ENCODE results near the gene DACH1. TPM values are rescaled to one million over a fixed set of nuclear protein-coding genes. Genes with fewer than 3 reads are reported as not detected.
A peak's percentile ranks its signal among the peaks of the same experiment; 100 is the strongest.

DACH1 gene
- total and polyA plus RNA-seq, 2 donors (not counting 1 experiment from before 2014, with no cell fraction given): 0.02 to 0.33 TPM

DNA sequence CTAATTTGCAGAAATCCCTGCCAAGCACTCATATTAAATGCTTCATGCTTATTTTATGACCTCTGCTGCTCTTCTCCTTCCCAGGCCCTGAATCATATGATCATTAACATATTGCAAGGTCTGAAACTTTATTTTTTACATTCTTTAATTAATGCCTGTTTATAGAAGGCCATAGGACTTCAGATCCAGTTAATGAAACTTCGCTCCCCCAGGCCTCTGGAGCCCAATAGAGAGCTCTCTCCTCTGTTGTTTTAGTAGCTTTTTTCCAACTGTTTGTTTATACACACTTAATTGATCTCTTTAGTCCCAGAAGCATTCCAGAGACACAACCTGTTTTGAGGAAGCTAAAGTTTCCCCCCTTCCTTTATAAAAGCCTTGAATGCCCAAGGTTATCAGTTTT lies 68.3 kb downstream of the DACH1 start:
- Histone ChIP-seq H4K20me1 (ENCODE audit: control insufficient read depth, extremely low read depth, insufficient read depth, low read length) (no peaks in the 10 kb centered on the region), H3K79me2 (ENCODE audit: control insufficient read depth, insufficient read depth, low read length) (no peaks in the 10 kb centered on the region), H3K4me1 (ENCODE audit: control insufficient read depth, extremely low read depth, insufficient read depth, low read length) (no peaks in the 10 kb centered on the region), H3K9me3 (ENCODE audit: control insufficient read depth, insufficient read depth, low read depth, low read length) (no peaks in the 10 kb centered on the region), H2AFZ (ENCODE audit: low read length) (no peak overlapping the region), H3K27ac (ENCODE audit: insufficient read depth, low read length) (no peak overlapping the region), H3K36me3 (ENCODE audit: control insufficient read depth, insufficient read depth, low read length) (no peaks in the 10 kb centered on the region), H3K4me2 (ENCODE audit: extremely low read depth, insufficient read depth, low read length) (no peak overlapping the region), H3K27me3 (ENCODE audit: control insufficient read depth, insufficient read depth, low read length) (no peaks in the 10 kb centered on the region), H3K9ac (ENCODE audit: insufficient read depth, low read length) (no peak overlapping the region), H3K4me3 (replicated peaks in 1 of 4; ENCODE audit: control extremely low read depth in 1 of 4, insufficient read depth in 1 of 4, low read depth in 3 of 4, low read length in 4 of 4) (no peak overlapping the region)
- TF ChIP-seq, protein P1, sequence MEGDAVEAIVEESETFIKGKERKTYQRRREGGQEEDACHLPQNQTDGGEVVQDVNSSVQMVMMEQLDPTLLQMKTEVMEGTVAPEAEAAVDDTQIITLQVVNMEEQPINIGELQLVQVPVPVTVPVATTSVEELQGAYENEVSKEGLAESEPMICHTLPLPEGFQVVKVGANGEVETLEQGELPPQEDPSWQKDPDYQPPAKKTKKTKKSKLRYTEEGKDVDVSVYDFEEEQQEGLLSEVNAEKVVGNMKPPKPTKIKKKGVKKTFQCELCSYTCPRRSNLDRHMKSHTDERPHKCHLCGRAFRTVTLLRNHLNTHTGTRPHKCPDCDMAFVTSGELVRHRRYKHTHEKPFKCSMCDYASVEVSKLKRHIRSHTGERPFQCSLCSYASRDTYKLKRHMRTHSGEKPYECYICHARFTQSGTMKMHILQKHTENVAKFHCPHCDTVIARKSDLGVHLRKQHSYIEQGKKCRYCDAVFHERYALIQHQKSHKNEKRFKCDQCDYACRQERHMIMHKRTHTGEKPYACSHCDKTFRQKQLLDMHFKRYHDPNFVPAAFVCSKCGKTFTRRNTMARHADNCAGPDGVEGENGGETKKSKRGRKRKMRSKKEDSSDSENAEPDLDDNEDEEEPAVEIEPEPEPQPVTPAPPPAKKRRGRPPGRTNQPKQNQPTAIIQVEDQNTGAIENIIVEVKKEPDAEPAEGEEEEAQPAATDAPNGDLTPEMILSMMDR (conservative IDR thresholded peaks at IDR 0.05 in 1 of 2, IDR thresholded peaks at IDR 0.05 in 1 of 2; ENCODE audit: low read depth in 1 of 2, low read length in 2 of 2): no peak
- TF ChIP-seq EZH2 (IDR thresholded peaks at IDR 0.05; ENCODE audit: low read length, missing control alignments): no peak
- no peak for DNase-seq (ENCODE audit: low read depth in 2 of 2)

DNA sequence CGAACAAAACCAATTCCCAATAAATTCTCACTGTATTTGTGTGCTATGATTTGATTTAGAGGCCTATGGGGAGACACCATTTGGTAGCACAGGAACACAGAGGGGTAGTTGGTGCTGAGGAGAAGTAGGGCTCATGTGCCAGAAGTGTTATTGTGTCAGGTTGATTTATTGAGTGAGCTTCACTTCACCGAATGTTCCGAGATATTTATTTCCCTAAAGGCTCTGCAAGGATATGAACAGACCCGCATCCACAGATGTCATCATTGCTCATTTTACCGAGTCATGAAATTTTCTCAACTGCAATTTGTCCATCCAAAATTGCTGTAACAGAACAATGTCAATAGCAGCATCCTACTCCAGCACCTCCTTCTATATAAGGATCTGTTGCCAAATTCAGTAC lies 69.5 kb downstream of the DACH1 start:
- no peaks in the 10 kb centered on the region for H3K4me1 ChIP-seq (ENCODE audit: control insufficient read depth, extremely low read depth, insufficient read depth, low read length)

DNA sequence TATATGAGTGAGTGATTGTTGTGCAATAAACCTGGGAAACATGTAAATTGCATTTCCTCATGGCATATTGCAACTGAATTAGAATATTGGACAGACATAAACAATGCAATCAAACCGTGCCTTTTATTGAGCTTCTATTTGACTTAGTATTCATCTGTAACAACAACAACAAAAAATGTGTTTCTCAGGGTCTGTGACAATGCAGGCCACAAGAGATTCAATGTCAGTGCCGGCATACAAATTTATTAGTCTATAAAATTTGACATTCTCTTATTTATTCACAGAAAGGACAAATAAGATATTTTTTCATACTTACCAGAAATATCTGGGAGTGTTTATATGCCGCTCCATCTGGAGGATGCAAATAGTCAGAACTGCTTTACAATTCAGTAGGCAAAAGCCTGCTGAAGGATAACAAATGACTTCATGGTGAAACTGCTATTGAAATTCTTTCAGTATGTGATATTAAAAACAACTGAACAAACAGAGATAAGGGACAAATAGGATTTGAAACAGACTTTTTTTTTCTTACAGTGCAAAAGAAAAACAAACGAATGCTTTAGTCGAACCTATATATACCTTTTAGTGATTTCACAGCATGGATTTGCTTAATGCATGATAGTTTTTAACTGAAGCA lies 77.2 kb downstream of the DACH1 start:
- no peaks in the 10 kb centered on the region for H3K4me1 ChIP-seq (ENCODE audit: control insufficient read depth, extremely low read depth, insufficient read depth, low read length)
- H3K4me3 ChIP-seq (replicated peaks in 1 of 4; ENCODE audit: control extremely low read depth in 1 of 4, insufficient read depth in 1 of 4, low read depth in 3 of 4, low read length in 4 of 4): no peak overlapping the region
- no peaks in the 10 kb centered on the region for H3K36me3 ChIP-seq (ENCODE audit: control insufficient read depth, insufficient read depth, low read length)
- no peak overlapping the region for H3K4me2 ChIP-seq (ENCODE audit: extremely low read depth, insufficient read depth, low read length)
- TF ChIP-seq, protein P1 (conservative IDR thresholded peaks at IDR 0.05 in 1 of 2, IDR thresholded peaks at IDR 0.05 in 1 of 2; ENCODE audit: low read depth in 1 of 2, low read length in 2 of 2): no peak
- no peak for TF ChIP-seq EZH2 (IDR thresholded peaks at IDR 0.05; ENCODE audit: low read length, missing control alignments)
- H2AFZ ChIP-seq (ENCODE audit: low read length): no peak overlapping the region
- H3K9me3 ChIP-seq (ENCODE audit: control insufficient read depth, insufficient read depth, low read depth, low read length): no peaks in the 10 kb centered on the region
- no peaks in the 10 kb centered on the region for H4K20me1 ChIP-seq (ENCODE audit: control insufficient read depth, extremely low read depth, insufficient read depth, low read length)
- H3K27ac ChIP-seq (ENCODE audit: insufficient read depth, low read length): no peak overlapping the region
- no peak overlapping the region for H3K9ac ChIP-seq (ENCODE audit: insufficient read depth, low read length)
- peak in 1 of 2 donors; percentile 2 for DNase-seq (ENCODE audit: low read depth in 2 of 2)
- no peaks in the 10 kb centered on the region for H3K27me3 ChIP-seq (ENCODE audit: control insufficient read depth, insufficient read depth, low read length)
- H3K79me2 ChIP-seq (ENCODE audit: control insufficient read depth, insufficient read depth, low read length): no peaks in the 10 kb centered on the region

More for the DNA sequence above, 69.5 kb downstream of the DACH1 start:
- Histone ChIP-seq H2AFZ (ENCODE audit: low read length) (no peak overlapping the region), H3K27ac (ENCODE audit: insufficient read depth, low read length) (no peak overlapping the region), H4K20me1 (ENCODE audit: control insufficient read depth, extremely low read depth, insufficient read depth, low read length) (no peaks in the 10 kb centered on the region), H3K9me3 (ENCODE audit: control insufficient read depth, insufficient read depth, low read depth, low read length) (no peaks in the 10 kb centered on the region), H3K36me3 (ENCODE audit: control insufficient read depth, insufficient read depth, low read length) (no peaks in the 10 kb centered on the region), H3K27me3 (ENCODE audit: control insufficient read depth, insufficient read depth, low read length) (no peaks in the 10 kb centered on the region), H3K79me2 (ENCODE audit: control insufficient read depth, insufficient read depth, low read length) (no peaks in the 10 kb centered on the region), H3K4me3 (replicated peaks in 1 of 4; ENCODE audit: control extremely low read depth in 1 of 4, insufficient read depth in 1 of 4, low read depth in 3 of 4, low read length in 4 of 4) (no peak overlapping the region), H3K9ac (ENCODE audit: insufficient read depth, low read length) (no peak overlapping the region), H3K4me2 (ENCODE audit: extremely low read depth, insufficient read depth, low read length) (no peak overlapping the region)
- TF ChIP-seq, protein P1 (conservative IDR thresholded peaks at IDR 0.05 in 1 of 2, IDR thresholded peaks at IDR 0.05 in 1 of 2; ENCODE audit: low read depth in 1 of 2, low read length in 2 of 2): no peak
- TF ChIP-seq EZH2 (IDR thresholded peaks at IDR 0.05; ENCODE audit: low read length, missing control alignments): no peak
- no peak for DNase-seq (ENCODE audit: low read depth in 2 of 2)

Measured in fibroblast of lung (primary cell).